H9 (cell line): ENCODE data around the gene SCN1B. TPM values are rescaled to one million over a fixed set of nuclear protein-coding genes. Genes with fewer than 3 reads are reported as not detected.

ENCODE experiments used
- DNase-seq: peaks from one replicate; pipeline ENCODE4 v3.0.0-alpha.2; 2017
- H2AFZ ChIP-seq: one replicate; pipeline ENCODE4 v1.6.1; 2013; ENCODE audit warnings: mild to moderate bottlenecking, low read length, control low read depth, moderate library complexity
- H2AK5ac ChIP-seq: 2 replicates; pipeline ENCODE4 v1.6.1; 2013; ENCODE audit warnings: low read length, control low read depth, mixed read lengths; ENCODE audit not compliant: insufficient read length
- H2BK120ac ChIP-seq: one replicate; pipeline ENCODE4 v1.6.1; 2013; ENCODE audit warnings: low read depth, mild to moderate bottlenecking, low read length, control low read depth, inconsistent platforms; ENCODE audit not compliant: poor library complexity, severe bottlenecking
- H2BK12ac ChIP-seq: 2 replicates; pipeline ENCODE4 v1.6.1; 2013; ENCODE audit warnings: low read length, control low read depth, mixed read lengths, low read depth; ENCODE audit not compliant: insufficient read length
- H2BK15ac ChIP-seq: 2 replicates; pipeline ENCODE4 v1.6.1; 2013; ENCODE audit warnings: low read depth, low read length, control low read depth
- H2BK20ac ChIP-seq: one replicate; pipeline ENCODE4 v1.6.1; 2013; ENCODE audit warnings: low read depth, mild to moderate bottlenecking, low read length, control low read depth, inconsistent platforms; ENCODE audit not compliant: poor library complexity, severe bottlenecking
- H2BK5ac ChIP-seq: 2 replicates; pipeline ENCODE4 v1.6.1; 2013; ENCODE audit warnings: low read length, control low read depth, mixed read lengths; ENCODE audit not compliant: insufficient read length
- H3K14ac ChIP-seq: 2 replicates; pipeline ENCODE4 v1.6.1; 2013; ENCODE audit warnings: low read length, control low read depth; ENCODE audit not compliant: insufficient read depth
- H3K18ac ChIP-seq: 2 replicates; pipeline ENCODE4 v1.6.1; 2013; ENCODE audit warnings: low read depth, mild to moderate bottlenecking, mixed read lengths, low read length, control low read depth; ENCODE audit not compliant: insufficient read length
- H3K23ac ChIP-seq: 2 replicates; pipeline ENCODE4 v1.6.1; 2013; ENCODE audit warnings: low read length, control low read depth, mixed read lengths, low read depth; ENCODE audit not compliant: insufficient read length
- H3K23me2 ChIP-seq: 2 replicates; pipeline ENCODE4 v1.6.1; 2013; ENCODE audit warnings: low read depth, mild to moderate bottlenecking, mixed read lengths, low read length, control low read depth; ENCODE audit not compliant: insufficient read length, poor library complexity, severe bottlenecking
- H3K27ac ChIP-seq: 2 replicates; pipeline ENCODE4 v1.5.1; 2013; ENCODE audit warnings: low read length, control low read depth, mixed read lengths, low read depth; ENCODE audit not compliant: insufficient read length
- H3K27me3 ChIP-seq: 2 replicates; pipeline ENCODE4 v1.6.1; 2013; ENCODE audit warnings: low read length, control low read depth, inconsistent platforms; ENCODE audit not compliant: insufficient read depth
- H3K4ac ChIP-seq: 2 replicates; pipeline ENCODE4 v1.6.1; 2013; ENCODE audit warnings: low read depth, mild to moderate bottlenecking, control low read depth, inconsistent platforms, low read length, moderate library complexity
- H3K4me1 ChIP-seq: 2 replicates; pipeline ENCODE4 v1.6.1; 2013; ENCODE audit warnings: low read length, control low read depth, inconsistent platforms; ENCODE audit not compliant: insufficient read depth
- H3K4me2 ChIP-seq: 2 replicates; pipeline ENCODE4 v1.6.1; 2013; ENCODE audit warnings: low read length, control low read depth, mixed read lengths; ENCODE audit not compliant: insufficient read length, insufficient read depth
- H3K56ac ChIP-seq: 2 replicates; pipeline ENCODE4 v1.6.1; 2013; ENCODE audit warnings: low read depth, mild to moderate bottlenecking, mixed read lengths, low read length, control low read depth; ENCODE audit not compliant: insufficient read length
- H3K79me1 ChIP-seq: 2 replicates; pipeline ENCODE4 v1.6.1; 2013; ENCODE audit warnings: low read depth, mild to moderate bottlenecking, moderate library complexity, low read length, control low read depth, inconsistent platforms; ENCODE audit not compliant: insufficient read depth, poor library complexity, severe bottlenecking
- H3K79me2 ChIP-seq: 2 replicates; pipeline ENCODE4 v1.6.1; 2013; ENCODE audit warnings: low read length, control low read depth, inconsistent platforms; ENCODE audit not compliant: insufficient read depth
- H3K9ac ChIP-seq: 2 replicates; pipeline ENCODE4 v1.6.1; 2013; ENCODE audit warnings: low read length, control low read depth, mixed read lengths; ENCODE audit not compliant: insufficient read length; ENCODE audit errors: extremely low read depth
- H3K9me3 ChIP-seq: one replicate; pipeline ENCODE4 v1.6.1; 2013; ENCODE audit warnings: low read depth, low read length, inconsistent platforms; ENCODE audit not compliant: control insufficient read depth
- H3T11ph ChIP-seq: one replicate; pipeline ENCODE4 v1.6.1; 2013; ENCODE audit warnings: mild to moderate bottlenecking, low read length, control low read depth, inconsistent platforms
- H4K20me1 ChIP-seq: one replicate; pipeline ENCODE4 v1.6.1; 2013; ENCODE audit not compliant: control insufficient read depth, insufficient read length, insufficient read depth
- H4K5ac ChIP-seq: 2 replicates; pipeline ENCODE4 v1.6.1; 2013; ENCODE audit warnings: low read depth, mild to moderate bottlenecking, mixed read lengths, low read length, control low read depth; ENCODE audit not compliant: insufficient read length
- H4K8ac ChIP-seq: replicated peaks from 2 replicates; pipeline ENCODE4 v1.6.1; 2013; ENCODE audit warnings: low read length, control low read depth, mixed read lengths, low read depth; ENCODE audit not compliant: insufficient read length
- H4K91ac ChIP-seq: 2 replicates; pipeline ENCODE4 v1.6.1; 2013; ENCODE audit warnings: low read depth, mild to moderate bottlenecking, moderate library complexity, mixed read lengths, low read length, control low read depth; ENCODE audit not compliant: insufficient read length
- H3K27ac Mint-ChIP-seq, 3 experiments: 2 replicates in 2 of 3; 3 replicates in 1 of 3; pipeline ENCODE4 v1.8.0; 2020 to 2021; ENCODE audit warnings: mixed read lengths in 3 of 3, mild to moderate bottlenecking in 1 of 3, moderate library complexity in 1 of 3
- H3K27me3 Mint-ChIP-seq: 2 replicates; pipeline ENCODE4 v1.8.0; 2021; ENCODE audit warnings: low read depth, mild to moderate bottlenecking, moderate library complexity, mixed read lengths
- H3K36me3 Mint-ChIP-seq, 3 experiments: 2 replicates in 2 of 3; 3 replicates in 1 of 3; pipeline ENCODE4 v1.8.0; 2020 to 2021; ENCODE audit warnings: low read depth in 3 of 3, mixed read lengths in 3 of 3; ENCODE audit not compliant: insufficient read depth in 1 of 3
- H3K4me1 Mint-ChIP-seq, 2 experiments: 2 replicates each; pipeline ENCODE4 v1.8.0; 2020; ENCODE audit warnings: mixed read lengths in 2 of 2
- H3K4me3 Mint-ChIP-seq, 2 experiments: 2 replicates in 1 of 2; 3 replicates in 1 of 2; pipeline ENCODE4 v1.8.0; 2020 to 2021; ENCODE audit warnings: mild to moderate bottlenecking in 2 of 2, mixed read lengths in 2 of 2, moderate library complexity in 1 of 2
- H3K9me3 Mint-ChIP-seq, 2 experiments: 2 replicates in 1 of 2; 3 replicates in 1 of 2; pipeline ENCODE4 v1.8.0; 2020; ENCODE audit warnings: mild to moderate bottlenecking in 2 of 2, mixed read lengths in 2 of 2, moderate library complexity in 1 of 2
- CTCF ChIP-seq: fragments of 200-600 bp; sonication (generic); conservative IDR thresholded peaks from 3 replicates; pipeline ENCODE4 v1.8.0; 2021; ENCODE audit warnings: antibody characterized with exemption, mild to moderate bottlenecking
- WGBS: extraction: QIAGEN DNeasy Blood & Tissue Kit; methylation state at CpG from one replicate; pipeline ENCODE4 v1.1.7; 2013; ENCODE audit warnings: missing lambda C conversion rate, low lambda C conversion rate, mixed read lengths; ENCODE audit not compliant: insufficient read length; ENCODE audit errors: extremely low coverage; 5-methylcytosine and 5-hydroxymethylcytosine counted together
- total RNA-seq: library from RNA; stranded (reverse); gene quantifications from 2 replicates; pipeline ENCODE4 v1.2.1, GENCODE V29; 2021

The SCN1B gene
- total RNA-seq, 1 experiment from 2014 or later = 3.8 TPM

DNA sequence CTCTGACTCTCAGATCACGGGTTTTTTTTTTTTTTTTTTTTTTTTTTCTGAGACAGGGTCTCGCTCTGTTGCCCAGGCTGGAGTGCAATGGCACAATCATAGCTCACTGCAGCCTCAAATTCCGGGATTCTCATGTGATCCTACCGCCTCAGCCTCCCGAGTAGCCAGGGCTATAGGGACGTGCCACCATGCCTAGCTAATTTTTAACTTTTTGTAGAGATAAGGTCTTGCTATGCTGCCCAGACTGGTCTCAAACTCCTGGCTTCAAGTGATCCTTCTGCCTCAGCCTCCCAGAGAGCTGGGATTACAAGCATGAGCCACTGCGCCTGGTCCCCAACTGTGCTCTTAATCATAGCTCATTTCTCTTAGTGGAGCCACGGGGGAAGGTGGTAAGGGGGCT lies 34.7 kb upstream of the SCN1B start:
- 0 out of 2 replicates have a peak, but pooled peaks cover 1% of the 10 kb centered on the region for H3K4me1 ChIP-seq
- no peak for TF ChIP-seq CTCF
- no peak overlapping the region for H2BK12ac ChIP-seq
- H3K4me2 ChIP-seq = no peak overlapping the region
- no peaks in the 10 kb centered on the region; the same call in 1 of the 2 replicates for H3K79me2 ChIP-seq
- H3K36me3 Mint-ChIP-seq = peaks cover 0 to 5% (median 0%) of the 10 kb centered on the region in 3 experiments; a peak in 3 of 7 replicates
- DNase-seq = no peak
- no peak overlapping the region for H3K27ac ChIP-seq
- H3K23me2 ChIP-seq = peaks cover 13% of the 10 kb centered on the region
- H4K91ac ChIP-seq = no peak overlapping the region
- peaks cover 24 to 27% of the 10 kb centered on the region in 2 experiments for H3K4me1 Mint-ChIP-seq
- no peak overlapping the region for H2BK15ac ChIP-seq
- no peak overlapping the region for H3K27ac Mint-ChIP-seq
- no peaks in the 10 kb centered on the region for H4K20me1 ChIP-seq
- no CpG with 5 or more reads among the region's 8 CpGs for WGBS
- H4K5ac ChIP-seq = no peak overlapping the region
- H2BK120ac ChIP-seq = no peak overlapping the region
- no peaks in the 10 kb centered on the region for H3K27me3 ChIP-seq
- no peak overlapping the region for H3K56ac ChIP-seq
- H3K4ac ChIP-seq = no peak overlapping the region; the same call in 1 of the 2 replicates
- no peak overlapping the region for H2BK5ac ChIP-seq
- peaks cover 0 to 5% of the 10 kb centered on the region in 2 experiments; a peak in 2 of 5 replicates for H3K9me3 Mint-ChIP-seq
- no peak overlapping the region for H3K14ac ChIP-seq
- no peak overlapping the region for H2AK5ac ChIP-seq
- no peaks in the 10 kb centered on the region; the same call in 1 of the 2 replicates for H3K27me3 Mint-ChIP-seq
- H3K18ac ChIP-seq = no peak overlapping the region
- H4K8ac ChIP-seq = no peak overlapping the region
- no peaks in the 10 kb centered on the region for H3K9me3 ChIP-seq
- no peaks in the 10 kb centered on the region for H3K79me1 ChIP-seq
- no peak overlapping the region for H2BK20ac ChIP-seq
- no peak overlapping the region for H3T11ph ChIP-seq
- no peak overlapping the region for H3K9ac ChIP-seq
- no peak overlapping the region for H2AFZ ChIP-seq
- H3K23ac ChIP-seq = no peak overlapping the region
- no peak overlapping the region for H3K4me3 Mint-ChIP-seq
